Calu3 (cell line): Measurements from ENCODE around the gene JAG1. TPM values are rescaled to one million over a fixed set of nuclear protein-coding genes. Genes with fewer than 3 reads are reported as not detected.

Source experiments
- BruUV-seq: library from RNA; stranded (reverse); fragments of 400-500 nt; replicated peaks from 2 replicates; lab custom pipeline; 2021; lab: Mats Ljungman, UMichigan
- CTCF ChIA-PET: fragments of 300-600 bp; sonication (Branson Sonifier 250); formaldehyde crosslinking; loops from one replicate; lab custom pipeline; 2022; ENCODE audit warnings: antibody characterized with exemption; lab: Charles Lee
- DNase-seq: peaks from one replicate; pipeline ENCODE4 v3.0.0; 2022
- H3K27ac Mint-ChIP-seq: one replicate; pipeline ENCODE4 v1.8.0; 2022; ENCODE audit warnings: mixed read lengths; ENCODE audit not compliant: unreplicated experiment
- H3K27me3 Mint-ChIP-seq: one replicate; pipeline ENCODE4 v1.8.0; 2022; ENCODE audit warnings: mixed read lengths; ENCODE audit not compliant: unreplicated experiment
- H3K36me3 Mint-ChIP-seq: one replicate; pipeline ENCODE4 v1.8.0; 2022; ENCODE audit warnings: mild to moderate bottlenecking, moderate library complexity, mixed read lengths; ENCODE audit not compliant: insufficient read depth, unreplicated experiment
- H3K4me1 Mint-ChIP-seq: one replicate; pipeline ENCODE4 v1.8.0; 2022; ENCODE audit warnings: mild to moderate bottlenecking, low read depth, mixed read lengths; ENCODE audit not compliant: unreplicated experiment
- H3K4me3 Mint-ChIP-seq: one replicate; pipeline ENCODE4 v1.8.0; 2022; ENCODE audit warnings: mild to moderate bottlenecking, low read depth, moderate library complexity, mixed read lengths; ENCODE audit not compliant: unreplicated experiment
- H3K9me3 Mint-ChIP-seq: one replicate; pipeline ENCODE4 v1.8.0; 2022; ENCODE audit warnings: low read depth, mixed read lengths; ENCODE audit not compliant: unreplicated experiment
- intact Hi-C: fragments of 100-400 bp; cut with micrococcal nuclease; formaldehyde crosslinking; loops from one replicate; pipeline ENCODE4 v1.10.0; 2022; ENCODE audit not compliant: unreplicated experiment
- total RNA-seq: library from RNA; stranded (reverse); gene quantifications from 2 replicates; pipeline ENCODE4 v1.2.3, GENCODE V29; 2022
- TF ChIP-seq, protein P1 (sequence below): fragments of 200-600 bp; IDR thresholded peaks from one replicate; pipeline ENCODE4 v1.8.0; 2022; ENCODE audit warnings: antibody characterized with exemption; ENCODE audit not compliant: unreplicated experiment

Gene JAG1
- total RNA-seq, 1 experiment from 2014 or later, result 245 TPM

DNA sequence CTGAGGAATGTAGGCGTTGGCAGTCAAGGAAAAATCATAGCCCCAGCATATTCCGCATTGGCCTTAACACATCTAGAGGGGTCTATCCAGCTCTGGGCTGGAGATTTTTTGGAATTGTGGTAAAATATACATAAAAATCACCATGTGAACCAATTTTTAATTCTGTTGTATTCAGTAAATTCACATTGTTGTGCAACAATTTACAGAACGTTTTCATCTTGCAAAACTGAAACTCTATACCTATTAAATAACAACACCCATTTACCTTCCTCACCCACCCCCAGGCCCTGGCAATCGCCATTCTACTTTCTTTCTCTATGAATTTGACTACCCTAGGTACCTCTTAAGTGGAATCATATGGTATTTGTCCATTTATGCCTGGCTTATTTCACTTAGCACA is 6.8 kb upstream of the JAG1 start:
- no peaks in the 10 kb centered on the region for H3K27me3 Mint-ChIP-seq
- BruUV-seq, result no TSS peak
- no peak overlapping the region for H3K4me3 Mint-ChIP-seq
- H3K27ac Mint-ChIP-seq, result no peak overlapping the region
- H3K36me3 Mint-ChIP-seq, result peaks cover 8% of the 10 kb centered on the region
- no peak for DNase-seq
- H3K4me1 Mint-ChIP-seq, result peaks cover 19% of the 10 kb centered on the region
- H3K9me3 Mint-ChIP-seq, result no peaks in the 10 kb centered on the region
- TF ChIP-seq, protein P1, sequence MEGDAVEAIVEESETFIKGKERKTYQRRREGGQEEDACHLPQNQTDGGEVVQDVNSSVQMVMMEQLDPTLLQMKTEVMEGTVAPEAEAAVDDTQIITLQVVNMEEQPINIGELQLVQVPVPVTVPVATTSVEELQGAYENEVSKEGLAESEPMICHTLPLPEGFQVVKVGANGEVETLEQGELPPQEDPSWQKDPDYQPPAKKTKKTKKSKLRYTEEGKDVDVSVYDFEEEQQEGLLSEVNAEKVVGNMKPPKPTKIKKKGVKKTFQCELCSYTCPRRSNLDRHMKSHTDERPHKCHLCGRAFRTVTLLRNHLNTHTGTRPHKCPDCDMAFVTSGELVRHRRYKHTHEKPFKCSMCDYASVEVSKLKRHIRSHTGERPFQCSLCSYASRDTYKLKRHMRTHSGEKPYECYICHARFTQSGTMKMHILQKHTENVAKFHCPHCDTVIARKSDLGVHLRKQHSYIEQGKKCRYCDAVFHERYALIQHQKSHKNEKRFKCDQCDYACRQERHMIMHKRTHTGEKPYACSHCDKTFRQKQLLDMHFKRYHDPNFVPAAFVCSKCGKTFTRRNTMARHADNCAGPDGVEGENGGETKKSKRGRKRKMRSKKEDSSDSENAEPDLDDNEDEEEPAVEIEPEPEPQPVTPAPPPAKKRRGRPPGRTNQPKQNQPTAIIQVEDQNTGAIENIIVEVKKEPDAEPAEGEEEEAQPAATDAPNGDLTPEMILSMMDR, result no peak
- intact Hi-C loops, result no loop called here
- CTCF ChIA-PET, result interaction anchor here (0.6 kb wide), 1 partner anchor 173 kb away, joined by 4 read pairs; no protein-coding TSS in a partner anchor

DNA sequence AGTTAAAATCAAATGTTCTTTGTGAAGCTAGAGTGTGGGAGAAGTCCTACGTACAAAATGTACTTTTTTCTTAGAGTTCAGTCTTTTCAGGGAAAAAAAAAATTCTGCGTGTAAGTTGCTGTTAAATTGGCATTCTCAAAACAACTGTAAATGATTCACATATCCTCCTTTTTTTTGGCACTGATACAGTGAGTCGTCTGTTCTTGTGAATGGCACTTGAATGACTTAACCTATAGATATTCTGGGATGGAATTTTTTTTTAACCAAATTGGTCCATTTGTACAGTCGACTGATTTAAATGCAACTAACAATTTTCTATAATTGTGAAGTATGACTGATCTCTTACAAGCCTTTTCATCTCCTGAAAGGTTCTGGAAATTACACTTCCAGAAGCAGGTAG is 5.5 kb upstream of the JAG1 start:
- no peaks in the 10 kb centered on the region for H3K27me3 Mint-ChIP-seq
- DNase-seq, result no peak
- peaks cover 20% of the 10 kb centered on the region for H3K36me3 Mint-ChIP-seq
- TF ChIP-seq, protein P1, result no peak
- H3K4me1 Mint-ChIP-seq, result peaks cover 19% of the 10 kb centered on the region
- intact Hi-C loops, result loop anchor here (2.0 to 10.0 kb wide), 3 partner anchors 22 to 866 kb away; no protein-coding TSS in a partner anchor
- BruUV-seq, result no TSS peak
- peak overlapping the region; percentile 4 for H3K4me3 Mint-ChIP-seq
- no peaks in the 10 kb centered on the region for H3K9me3 Mint-ChIP-seq
- peak overlapping the region; percentile 72 for H3K27ac Mint-ChIP-seq
- CTCF ChIA-PET, result no interaction called here

DNA sequence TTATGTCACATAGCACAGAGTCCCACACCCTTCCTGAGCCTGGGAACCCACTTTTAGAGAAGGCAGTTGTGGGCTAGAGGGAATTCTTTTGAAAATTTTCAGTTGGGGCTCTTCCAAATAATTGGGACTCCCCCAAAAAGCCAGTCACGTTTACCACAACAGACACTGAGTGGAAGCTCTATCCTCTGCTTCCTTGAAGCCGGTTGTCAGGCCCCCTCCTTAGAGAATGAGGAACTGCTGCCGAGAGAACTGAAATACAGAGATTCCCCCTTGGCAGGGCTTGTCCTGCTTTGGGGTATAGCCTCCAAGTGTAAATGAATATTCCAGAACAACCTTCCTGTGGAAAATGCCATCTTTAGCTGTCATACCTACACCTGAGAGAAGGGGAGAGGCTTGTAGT is 2.7 kb upstream of the JAG1 start:
- CTCF ChIA-PET, result interaction anchor here (1.7 kb wide), 1 partner anchor 225 kb away, joined by 3 read pairs; no protein-coding TSS in a partner anchor
- no peaks in the 10 kb centered on the region for H3K9me3 Mint-ChIP-seq
- peak overlapping the region; percentile 82 for H3K4me3 Mint-ChIP-seq
- no TSS peak for BruUV-seq
- peaks cover 19% of the 10 kb centered on the region for H3K4me1 Mint-ChIP-seq
- H3K27ac Mint-ChIP-seq, result peak overlapping the region; percentile 72
- H3K27me3 Mint-ChIP-seq, result no peaks in the 10 kb centered on the region
- TF ChIP-seq, protein P1, result no peak
- peaks cover 46% of the 10 kb centered on the region for H3K36me3 Mint-ChIP-seq
- no peak for DNase-seq
- intact Hi-C loops, result loop anchor here (2.0 to 10.0 kb wide), 3 partner anchors 30 to 868 kb away; no protein-coding TSS in a partner anchor

DNA sequence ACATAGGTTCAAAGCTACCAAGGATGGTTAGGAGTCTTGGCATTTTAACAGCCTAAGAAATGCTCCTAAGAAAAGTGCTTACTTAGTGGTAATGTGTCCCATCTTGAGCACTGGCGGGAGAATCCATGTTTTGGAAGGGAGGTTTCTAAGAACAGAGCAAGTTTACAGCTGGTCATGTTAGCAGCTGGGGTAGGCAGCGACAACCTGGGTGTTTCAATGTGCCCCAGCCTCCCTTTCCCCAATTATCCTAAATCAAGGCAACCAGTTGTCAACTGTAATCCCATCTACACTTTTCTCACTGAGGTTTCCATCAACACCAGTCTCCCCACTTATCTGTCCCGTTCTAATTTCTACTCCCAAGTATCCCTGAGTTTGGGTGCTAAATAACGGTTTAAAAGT is 1.6 kb upstream of the JAG1 start:
- H3K27ac Mint-ChIP-seq, result peak overlapping the region; percentile 72
- no peaks in the 10 kb centered on the region for H3K27me3 Mint-ChIP-seq
- no peaks in the 10 kb centered on the region for H3K9me3 Mint-ChIP-seq
- H3K4me3 Mint-ChIP-seq, result peak overlapping the region; percentile 82
- DNase-seq, result no peak
- no TSS peak for BruUV-seq
- TF ChIP-seq, protein P1, result no peak
- intact Hi-C loops, result loop anchor here (2.0 to 10.0 kb wide), 3 partner anchors 185 to 869 kb away; no protein-coding TSS in a partner anchor
- H3K4me1 Mint-ChIP-seq, result peaks cover 19% of the 10 kb centered on the region
- H3K36me3 Mint-ChIP-seq, result peaks cover 57% of the 10 kb centered on the region
- CTCF ChIA-PET, result interaction anchor here (0.6 to 2.1 kb wide), 6 partner anchors 31 to 591 kb away, joined by 3 to 16 read pairs (median 3); no protein-coding TSS in a partner anchor
